Measurements from ENCODE around the gene HIVEP3. TPM values are rescaled to one million over a fixed set of nuclear protein-coding genes. Genes with fewer than 3 reads are reported as not detected.

HIVEP3 gene
- total and polyA plus RNA-seq, 8 donors = 1.8 to 65.3 (median 3.8) TPM

- H3K9me3 ChIP-seq = no peaks in the 10 kb centered on the region
- H3K27ac ChIP-seq = no peak overlapping the region
- TF ChIP-seq CTCF (IDR thresholded peaks at IDR 0.05) (no peak), EP300 (IDR thresholded peaks at IDR 0.05) (no peak), POLR2AphosphoS5 (IDR thresholded peaks at IDR 0.05) (no peak), POLR2A (IDR thresholded peaks at IDR 0.05) (no peak)
- DNase-seq = no peak
- no peaks in the 10 kb centered on the region for H3K27me3 ChIP-seq
- no peaks in the 10 kb centered on the region for H3K4me1 ChIP-seq
- no peaks in the 10 kb centered on the region for H3K36me3 ChIP-seq
- intact Hi-C loops (cut with DNase I; ENCODE audit: low total_unique reads) = no loop called here
- H3K4me3 ChIP-seq = no peak overlapping the region
- WGBS, 5 donors = 83 to 93% (median 89%) methylated on average over 4 of the region's 4 CpGs
These were observed 210.9 kb downstream of the HIVEP3 start for GRCh38 chr1:41707793-41708192.

GRCh38 chr1:41705798-41706197 lies 212.9 kb downstream of the HIVEP3 start:
- Histone ChIP-seq H3K4me1 (no peaks in the 10 kb centered on the region), H3K27me3 (no peaks in the 10 kb centered on the region), H3K9me3 (no peaks in the 10 kb centered on the region), H3K4me3 (no peak overlapping the region), H3K27ac (no peak overlapping the region), H3K36me3 (no peaks in the 10 kb centered on the region)
- intact Hi-C loops (cut with DNase I; ENCODE audit: low total_unique reads) = no loop called here
- TF ChIP-seq POLR2AphosphoS5 (IDR thresholded peaks at IDR 0.05) (no peak), CTCF (IDR thresholded peaks at IDR 0.05) (no peak), EP300 (IDR thresholded peaks at IDR 0.05) (no peak), POLR2A (IDR thresholded peaks at IDR 0.05) (no peak)
- WGBS, 5 donors = 90 to 100% (median 93%) methylated on average over 1 of the region's 1 CpG
- DNase-seq = no peak

- no peak for TF ChIP-seq POLR2AphosphoS5 (IDR thresholded peaks at IDR 0.05)
- no peak for TF ChIP-seq CTCF (IDR thresholded peaks at IDR 0.05)
- no peak for TF ChIP-seq POLR2A (IDR thresholded peaks at IDR 0.05)
- no peak for TF ChIP-seq EP300 (IDR thresholded peaks at IDR 0.05)
- H3K4me1 ChIP-seq = no peaks in the 10 kb centered on the region
- WGBS, 5 donors = 91 to 100% (median 95%) methylated on average over 4 of the region's 4 CpGs
- H3K9me3 ChIP-seq = no peaks in the 10 kb centered on the region
- H3K27me3 ChIP-seq = no peaks in the 10 kb centered on the region
- intact Hi-C loops (cut with DNase I; ENCODE audit: low total_unique reads) = no loop called here
- no peaks in the 10 kb centered on the region for H3K36me3 ChIP-seq
- H3K27ac ChIP-seq = no peak overlapping the region
- H3K4me3 ChIP-seq = no peak overlapping the region
- no peak for DNase-seq
These were observed 214.5 kb downstream of the HIVEP3 start for GRCh38 chr1:41704196-41704595.

- Histone ChIP-seq H3K27ac (no peak overlapping the region), H3K27me3 (no peaks in the 10 kb centered on the region), H3K36me3 (no peaks in the 10 kb centered on the region), H3K9me3 (no peaks in the 10 kb centered on the region), H3K4me3 (no peak overlapping the region), H3K4me1 (no peaks in the 10 kb centered on the region)
- DNase-seq = no peak
- no peak for TF ChIP-seq POLR2A (IDR thresholded peaks at IDR 0.05)
- TF ChIP-seq EP300 (IDR thresholded peaks at IDR 0.05) = no peak
- TF ChIP-seq CTCF (IDR thresholded peaks at IDR 0.05) = no peak
- no peak for TF ChIP-seq POLR2AphosphoS5 (IDR thresholded peaks at IDR 0.05)
- intact Hi-C loops (cut with DNase I; ENCODE audit: low total_unique reads) = no loop called here
- 67 to 71% (median 68%) methylated on average over 4 of the region's 4 CpGs for WGBS, 5 donors
These were observed 216.0 kb downstream of the HIVEP3 start for GRCh38 chr1:41702771-41703170.
